PFSK-1 (cell line): ENCODE measurements around the gene OGA.

Experiments used
- POLR2AphosphoS5 ChIP-seq: IDR thresholded peaks from 2 replicates; pipeline ENCODE4 v1.6.1; 2012; ENCODE audit warnings: low read depth, mild to moderate bottlenecking, control low read depth, low read length, moderate library complexity
- TAF1 ChIP-seq: IDR thresholded peaks from 2 replicates; pipeline ENCODE4 v1.6.1; 2012; ENCODE audit warnings: low read length, control low read depth, borderline replicate concordance; ENCODE audit not compliant: insufficient read depth

- TF ChIP-seq TAF1 (no peak), POLR2AphosphoS5 (no peak)
These were observed 32.4 kb downstream of the OGA start for GRCh38 chr10:101785801-101786200.
